Measurements from ENCODE around the gene SUSD3.

SUSD3 gene

GRCh38 chr9:93030642-93031628 lies 27.6 kb upstream of the SUSD3 start:
- no peak for ATAC-seq

GRCh38 chr9:93031629-93032430 lies 26.7 kb upstream of the SUSD3 start:
- ATAC-seq = no peak

- ATAC-seq = no peak
Measured at GRCh38 chr9:93032545-93032944, 26.0 kb upstream of the SUSD3 start.

GRCh38 chr9:93033531-93033930 lies 25.0 kb upstream of the SUSD3 start:
- no peak for ATAC-seq

- no peak for ATAC-seq
Measured at GRCh38 chr9:93035106-93035660, 23.3 kb upstream of the SUSD3 start.

GRCh38 chr9:93035821-93036351 lies 22.6 kb upstream of the SUSD3 start:
- no peak for ATAC-seq

- ATAC-seq = peak in 1 of 2 donors; percentile 5
Measured at GRCh38 chr9:93036887-93037475, 21.5 kb upstream of the SUSD3 start.

- ATAC-seq = no peak
Measured at GRCh38 chr9:93037476-93037971, 21.0 kb upstream of the SUSD3 start.

- no peak for ATAC-seq
Measured at GRCh38 chr9:93038918-93039317, 19.6 kb upstream of the SUSD3 start.

- no peak for ATAC-seq
Measured at GRCh38 chr9:93039456-93039855, 19.0 kb upstream of the SUSD3 start.

GRCh38 chr9:93039976-93040375 lies 18.5 kb upstream of the SUSD3 start:
- no peak for ATAC-seq

GRCh38 chr9:93040409-93040808 lies 18.1 kb upstream of the SUSD3 start:
- no peak for ATAC-seq

GRCh38 chr9:93041108-93041802 lies 17.2 kb upstream of the SUSD3 start:
- no peak for ATAC-seq

- no peak for ATAC-seq
Measured at GRCh38 chr9:93043122-93043521, 15.4 kb upstream of the SUSD3 start.

GRCh38 chr9:93045521-93045920 lies 13.0 kb upstream of the SUSD3 start:
- ATAC-seq = no peak

GRCh38 chr9:93048566-93049448 lies 9.7 kb upstream of the SUSD3 start:
- ATAC-seq = no peak

- ATAC-seq = no peak
Measured at GRCh38 chr9:93049491-93049890, 9.0 kb upstream of the SUSD3 start.

- no peak for ATAC-seq
Measured at GRCh38 chr9:93050231-93050630, 8.3 kb upstream of the SUSD3 start.

GRCh38 chr9:93051680-93052089 lies 6.8 kb upstream of the SUSD3 start:
- no peak for ATAC-seq

GRCh38 chr9:93052791-93053540 lies 5.5 kb upstream of the SUSD3 start:
- ATAC-seq = no peak
